ENCODE measurements around the gene PARVA. TPM values are rescaled to one million over a fixed set of nuclear protein-coding genes. Genes with fewer than 3 reads are reported as not detected.

PARVA gene
- polyA plus RNA-seq, 3 donors, result not detected

DNA sequence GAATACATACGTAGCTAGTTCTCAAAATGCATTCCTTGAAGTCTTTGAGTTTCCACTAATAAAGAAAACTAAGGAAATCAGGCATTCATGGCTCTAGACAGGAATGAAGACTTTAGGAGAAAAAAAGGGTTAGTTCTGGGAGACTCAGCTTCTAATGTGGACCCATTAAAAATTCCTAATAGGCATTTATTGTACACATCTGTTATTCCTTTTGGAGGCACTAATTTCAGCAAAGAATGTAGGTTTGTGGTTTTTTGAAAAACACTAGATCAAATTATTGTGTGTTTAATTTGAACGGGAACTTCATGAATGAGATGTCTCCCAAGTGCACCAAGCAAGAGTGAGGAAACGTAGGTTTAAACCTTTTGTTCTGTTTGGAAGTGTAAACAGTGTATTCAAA, 42.7 kb downstream of the PARVA start:
- Mint-ChIP-seq H3K4me1 (no peaks in the 10 kb centered on the region), H3K27me3 (ENCODE audit: low read depth in 3 of 3) (peaks cover 0 to 6% (median 2%) of the 10 kb centered on the region in 3 donors), H3K36me3 (no peaks in the 10 kb centered on the region), H3K4me3 (no peak overlapping the region), H3K9me3 (peaks cover 0 to 7% (median 0%) of the 10 kb centered on the region in 7 donors), H3K27ac (no peak overlapping the region)
- Histone ChIP-seq H3K27ac (ENCODE audit: low read depth in 1 of 2, low read length in 2 of 2) (no peak overlapping the region), H3K9me3 (replicated peaks in 1 of 2; ENCODE audit: control insufficient read depth in 1 of 2, insufficient read depth in 1 of 2, low read length in 2 of 2) (no peaks in the 10 kb centered on the region), H3K79me2 (ENCODE audit: insufficient read depth, low read length) (no peaks in the 10 kb centered on the region), H3K36me3 (replicated peaks in 1 of 2; ENCODE audit: control insufficient read depth in 1 of 2, insufficient read depth in 2 of 2, low read length in 2 of 2) (no peaks in the 10 kb centered on the region), H3K27me3 (ENCODE audit: control insufficient read depth in 2 of 2, insufficient read depth in 2 of 2, low read length in 2 of 2) (no peaks in the 10 kb centered on the region), H3K4me3 (replicated peaks in 1 of 3; ENCODE audit: low read depth in 2 of 3, low read length in 3 of 3) (no peak overlapping the region), H4K20me1 (ENCODE audit: insufficient read depth, low read length) (no peaks in the 10 kb centered on the region), H3K9ac (ENCODE audit: insufficient read depth, low read length, poor library complexity, severe bottlenecking) (no peak overlapping the region), H3K4me1 (ENCODE audit: control insufficient read depth in 1 of 2, insufficient read depth in 2 of 2, low read length in 2 of 2) (no peaks in the 10 kb centered on the region), H2AFZ (ENCODE audit: insufficient read depth, low read depth, low read length, poor library complexity, severe bottlenecking) (no peak overlapping the region), H3K4me2 (replicated peaks; ENCODE audit: extremely low read depth, low read length, poor library complexity, severe bottlenecking) (no peak overlapping the region)
- TF ChIP-seq, protein P1, sequence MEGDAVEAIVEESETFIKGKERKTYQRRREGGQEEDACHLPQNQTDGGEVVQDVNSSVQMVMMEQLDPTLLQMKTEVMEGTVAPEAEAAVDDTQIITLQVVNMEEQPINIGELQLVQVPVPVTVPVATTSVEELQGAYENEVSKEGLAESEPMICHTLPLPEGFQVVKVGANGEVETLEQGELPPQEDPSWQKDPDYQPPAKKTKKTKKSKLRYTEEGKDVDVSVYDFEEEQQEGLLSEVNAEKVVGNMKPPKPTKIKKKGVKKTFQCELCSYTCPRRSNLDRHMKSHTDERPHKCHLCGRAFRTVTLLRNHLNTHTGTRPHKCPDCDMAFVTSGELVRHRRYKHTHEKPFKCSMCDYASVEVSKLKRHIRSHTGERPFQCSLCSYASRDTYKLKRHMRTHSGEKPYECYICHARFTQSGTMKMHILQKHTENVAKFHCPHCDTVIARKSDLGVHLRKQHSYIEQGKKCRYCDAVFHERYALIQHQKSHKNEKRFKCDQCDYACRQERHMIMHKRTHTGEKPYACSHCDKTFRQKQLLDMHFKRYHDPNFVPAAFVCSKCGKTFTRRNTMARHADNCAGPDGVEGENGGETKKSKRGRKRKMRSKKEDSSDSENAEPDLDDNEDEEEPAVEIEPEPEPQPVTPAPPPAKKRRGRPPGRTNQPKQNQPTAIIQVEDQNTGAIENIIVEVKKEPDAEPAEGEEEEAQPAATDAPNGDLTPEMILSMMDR (IDR thresholded peaks at IDR 0.05), result no peak
- intact Hi-C loops (cut with micrococcal nuclease), result no loop called here
- WGBS (ENCODE audit: insufficient coverage), result 100% methylated on average over 1 of the region's 3 CpGs
- no peak for DNase-seq

GRCh38 chr11:12420706-12421105, 43.3 kb downstream of the PARVA start:
- no peaks in the 10 kb centered on the region for H3K36me3 Mint-ChIP-seq
- no peak overlapping the region for H3K9ac ChIP-seq (ENCODE audit: insufficient read depth, low read length, poor library complexity, severe bottlenecking)
- H3K4me1 ChIP-seq (ENCODE audit: control insufficient read depth in 1 of 2, insufficient read depth in 2 of 2, low read length in 2 of 2), result no peaks in the 10 kb centered on the region
- H3K9me3 Mint-ChIP-seq, result peaks cover 0 to 7% (median 0%) of the 10 kb centered on the region in 7 donors
- no peak overlapping the region for H3K4me2 ChIP-seq (replicated peaks; ENCODE audit: extremely low read depth, low read length, poor library complexity, severe bottlenecking)
- H3K79me2 ChIP-seq (ENCODE audit: insufficient read depth, low read length), result no peaks in the 10 kb centered on the region
- peaks cover 2 to 6% (median 3%) of the 10 kb centered on the region in 3 donors for H3K27me3 Mint-ChIP-seq (ENCODE audit: low read depth in 3 of 3)
- no peaks in the 10 kb centered on the region for H3K4me1 Mint-ChIP-seq
- no CpG with 5 or more reads among the region's 6 CpGs for WGBS (ENCODE audit: insufficient coverage)
- no peak for DNase-seq
- H3K27ac Mint-ChIP-seq, result no peak overlapping the region
- intact Hi-C loops (cut with micrococcal nuclease), result no loop called here
- H3K4me3 Mint-ChIP-seq, result no peak overlapping the region
- H3K9me3 ChIP-seq (replicated peaks in 1 of 2; ENCODE audit: control insufficient read depth in 1 of 2, insufficient read depth in 1 of 2, low read length in 2 of 2), result no peaks in the 10 kb centered on the region
- H3K4me3 ChIP-seq (replicated peaks in 1 of 3; ENCODE audit: low read depth in 2 of 3, low read length in 3 of 3), result no peak overlapping the region
- TF ChIP-seq, protein P1 (IDR thresholded peaks at IDR 0.05), result no peak
- no peaks in the 10 kb centered on the region for H3K36me3 ChIP-seq (replicated peaks in 1 of 2; ENCODE audit: control insufficient read depth in 1 of 2, insufficient read depth in 2 of 2, low read length in 2 of 2)
- no peaks in the 10 kb centered on the region for H4K20me1 ChIP-seq (ENCODE audit: insufficient read depth, low read length)
- H3K27me3 ChIP-seq (ENCODE audit: control insufficient read depth in 2 of 2, insufficient read depth in 2 of 2, low read length in 2 of 2), result no peaks in the 10 kb centered on the region
- no peak overlapping the region for H2AFZ ChIP-seq (ENCODE audit: insufficient read depth, low read depth, low read length, poor library complexity, severe bottlenecking)
- no peak overlapping the region for H3K27ac ChIP-seq (ENCODE audit: low read depth in 1 of 2, low read length in 2 of 2)
